Measurements from ENCODE around the gene TOMM7.

DNA sequence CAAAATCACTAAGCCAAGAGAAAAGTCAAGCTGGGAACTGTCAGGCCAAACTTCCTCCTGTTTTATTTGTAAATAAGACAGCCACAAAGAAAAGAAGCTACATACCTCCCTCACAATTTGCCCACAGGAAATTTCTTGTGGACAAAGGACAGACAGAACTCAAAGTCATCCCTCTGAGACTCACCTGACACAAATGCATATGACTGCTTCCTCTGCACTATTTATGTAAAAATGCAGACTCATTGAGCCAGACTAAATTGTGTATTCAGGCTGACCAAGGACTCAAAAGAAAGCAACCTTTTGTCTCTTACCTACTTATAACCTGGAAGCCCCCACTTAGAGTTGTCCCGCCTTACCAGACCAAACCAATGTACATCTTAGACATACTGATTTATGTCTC is 11.8 kb downstream of the TOMM7 start:
- TF ChIP-seq, protein P1, sequence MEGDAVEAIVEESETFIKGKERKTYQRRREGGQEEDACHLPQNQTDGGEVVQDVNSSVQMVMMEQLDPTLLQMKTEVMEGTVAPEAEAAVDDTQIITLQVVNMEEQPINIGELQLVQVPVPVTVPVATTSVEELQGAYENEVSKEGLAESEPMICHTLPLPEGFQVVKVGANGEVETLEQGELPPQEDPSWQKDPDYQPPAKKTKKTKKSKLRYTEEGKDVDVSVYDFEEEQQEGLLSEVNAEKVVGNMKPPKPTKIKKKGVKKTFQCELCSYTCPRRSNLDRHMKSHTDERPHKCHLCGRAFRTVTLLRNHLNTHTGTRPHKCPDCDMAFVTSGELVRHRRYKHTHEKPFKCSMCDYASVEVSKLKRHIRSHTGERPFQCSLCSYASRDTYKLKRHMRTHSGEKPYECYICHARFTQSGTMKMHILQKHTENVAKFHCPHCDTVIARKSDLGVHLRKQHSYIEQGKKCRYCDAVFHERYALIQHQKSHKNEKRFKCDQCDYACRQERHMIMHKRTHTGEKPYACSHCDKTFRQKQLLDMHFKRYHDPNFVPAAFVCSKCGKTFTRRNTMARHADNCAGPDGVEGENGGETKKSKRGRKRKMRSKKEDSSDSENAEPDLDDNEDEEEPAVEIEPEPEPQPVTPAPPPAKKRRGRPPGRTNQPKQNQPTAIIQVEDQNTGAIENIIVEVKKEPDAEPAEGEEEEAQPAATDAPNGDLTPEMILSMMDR (IDR thresholded peaks at IDR 0.05; ENCODE audit: low read depth, low read length, poor library complexity, severe bottlenecking) = no peak
- no peak for TF ChIP-seq EZH2phosphoT487 (IDR thresholded peaks at IDR 0.05; ENCODE audit: borderline replicate concordance, low read length)

Measured in DOHH2 (cell line).